Measurements from ENCODE around the gene NTM.
"Not testable (repeated sequence)": the region's sequence is repeated elsewhere in the genome, so short reads cannot be mapped to it uniquely, and the experiment has no call there.

The NTM gene

GRCh38 chr11:132357811-132358572 is 987.6 kb downstream of the NTM start:
- DNase-seq: no peak

DNA sequence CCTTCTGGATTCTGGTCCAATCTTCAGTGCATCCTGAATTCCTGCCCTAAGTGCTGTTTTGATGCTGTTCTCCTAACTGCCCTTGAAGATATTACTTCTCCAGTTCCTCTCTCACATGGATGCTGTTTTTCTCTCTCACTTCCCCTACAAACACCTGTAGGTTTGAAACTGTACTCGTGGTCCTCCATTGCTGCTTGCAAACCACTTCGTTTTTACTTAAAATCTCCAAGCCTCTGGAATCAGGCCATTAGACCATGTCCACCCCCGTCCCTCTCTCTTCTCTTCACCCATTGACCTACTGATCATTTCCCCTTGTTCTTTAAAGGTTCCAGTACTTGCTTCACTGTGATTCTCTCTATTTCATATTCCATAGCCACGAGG is 988.1 kb downstream of the NTM start:
- DNase-seq: no peak

DNA sequence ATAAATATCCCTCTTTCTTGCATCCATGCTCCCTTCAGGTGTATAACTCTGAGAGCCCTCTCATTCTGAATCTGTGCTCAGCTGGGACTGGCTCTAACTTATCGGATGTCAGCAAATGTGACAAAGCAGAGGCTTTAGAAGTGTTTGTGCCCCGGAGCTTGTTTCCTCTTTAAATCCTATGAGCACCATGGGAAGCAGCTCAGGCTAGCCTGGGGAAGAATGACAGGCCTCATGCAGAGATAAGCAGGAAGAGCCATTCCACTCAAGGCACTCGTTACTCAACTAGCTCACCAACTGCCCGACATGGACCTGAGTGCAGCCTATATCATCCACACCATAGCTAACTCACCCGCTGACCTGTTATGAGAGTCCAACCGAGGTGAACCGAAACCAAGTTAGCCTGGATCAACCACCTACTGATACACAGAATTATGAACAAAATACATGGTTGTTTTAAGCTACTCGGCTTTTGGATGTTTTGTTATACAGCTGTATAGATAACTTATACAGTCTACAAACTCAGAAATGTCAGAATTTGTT is 990.7 kb downstream of the NTM start:
- DNase-seq: no peak

GRCh38 chr11:132365650-132366049 is 995.2 kb downstream of the NTM start:
- DNase-seq: no peak

GRCh38 chr11:132367293-132367692 is 996.9 kb downstream of the NTM start:
- no peak for DNase-seq

- not testable (repeated sequence) for DNase-seq
Observed at GRCh38 chr11:132370114-132370513, 999.7 kb downstream of the NTM start.

GRCh38 chr11:132373405-132374143 is 1003.2 kb downstream of the NTM start:
- DNase-seq: no peak

GRCh38 chr11:132379540-132379939 is 1009.1 kb downstream of the NTM start:
- DNase-seq: no peak

Measured in inflammatory macrophage treated with lipopolysaccharide for 1 hour (primary cell).